Activated CD4-positive, CD25-positive, alpha-beta regulatory T cell treated with anti-CD3 and anti-CD28 coated beads, Interleukin-2, amount 50 U/mL, for 16 hours (primary cell): ENCODE measurements around the gene TRIM47.

Source experiments
- DNase-seq: peaks from one replicate; pipeline ENCODE4 v3.0.0-alpha.2; 2020; ENCODE audit warnings: low read depth, low spot score

TRIM47 gene

DNA sequence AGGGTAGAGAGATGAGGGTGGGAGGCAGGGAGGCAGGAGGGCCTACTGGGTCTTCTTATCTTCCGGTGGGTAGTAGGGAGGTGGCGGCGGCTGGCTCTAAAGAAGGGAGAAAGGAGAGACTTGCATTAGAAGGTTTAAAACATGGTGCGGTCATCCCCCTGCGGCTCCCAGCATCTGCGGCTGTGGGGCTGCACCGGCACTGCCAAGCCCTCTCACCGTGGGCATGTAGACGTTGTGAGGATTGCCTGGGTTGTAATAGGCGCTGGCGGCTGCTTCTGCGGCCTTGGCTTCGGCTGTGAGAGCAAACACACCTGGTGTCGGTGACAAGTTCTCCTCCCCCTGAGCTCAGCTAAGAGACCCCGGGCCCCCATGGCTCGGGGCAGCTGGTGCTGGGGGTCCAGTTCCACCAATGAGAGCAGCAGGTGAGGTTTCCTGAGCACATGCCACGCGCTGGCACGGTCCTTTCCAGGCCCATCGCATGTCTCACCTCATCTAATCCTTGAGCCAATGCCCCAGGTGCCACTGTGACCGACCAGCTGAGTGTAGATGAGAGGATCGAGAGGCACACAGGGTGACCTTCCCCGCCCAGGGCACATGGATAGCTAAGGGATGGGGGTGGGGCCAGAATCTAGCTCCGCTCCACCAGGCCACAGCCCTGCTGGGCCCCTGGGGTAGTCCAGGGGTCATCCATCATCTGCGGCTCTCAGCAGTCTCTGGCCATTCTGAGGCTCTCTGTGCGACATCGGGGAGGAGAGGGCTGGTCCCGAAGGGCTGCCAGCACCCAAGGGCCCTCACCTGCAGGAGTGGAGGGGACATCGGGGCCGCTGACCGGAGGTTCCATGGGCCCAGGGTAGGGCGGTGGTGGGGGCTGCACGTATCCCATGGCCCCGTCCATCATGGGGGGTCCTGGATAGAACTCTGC is 31.4 kb downstream of the TRIM47 start:
- DNase-seq, result no peak

DNA sequence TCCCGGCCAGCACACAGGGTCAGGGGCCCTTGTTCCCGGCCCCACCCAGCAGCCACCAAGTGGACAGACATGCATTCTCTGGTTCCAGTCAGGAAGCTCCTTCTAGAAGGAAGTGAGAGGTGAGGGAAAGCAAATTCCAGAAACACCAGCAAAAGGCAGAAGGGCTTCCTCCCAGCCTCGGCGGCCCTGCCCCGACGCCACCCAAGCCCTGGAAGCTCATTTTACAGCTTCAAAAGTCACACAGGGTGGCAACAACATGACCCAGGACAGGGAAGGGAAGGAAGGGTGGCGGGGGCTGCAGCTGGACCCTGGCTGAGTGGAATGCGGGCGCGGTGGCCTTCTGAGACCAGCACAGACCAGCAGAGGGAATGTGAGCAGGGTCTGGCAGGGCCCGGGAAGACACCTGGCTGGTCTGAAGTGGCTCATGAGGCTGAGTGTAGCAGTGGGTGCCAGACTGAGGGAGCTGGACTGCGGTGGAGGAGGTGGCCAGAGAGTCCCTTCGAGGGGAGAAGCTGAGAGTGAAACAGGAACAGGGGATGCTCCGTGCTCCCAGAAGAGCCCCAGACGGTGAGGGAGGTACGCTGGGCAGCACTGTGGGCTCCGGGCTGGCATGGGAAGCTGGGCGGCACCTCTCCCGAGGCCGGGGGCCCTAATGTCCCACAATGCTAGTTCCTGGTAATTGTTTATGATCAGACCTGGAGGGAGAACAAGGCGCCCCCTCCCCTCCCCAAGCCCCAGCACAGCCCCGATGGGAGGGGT is 32.3 kb downstream of the TRIM47 start:
- no peak for DNase-seq

DNA sequence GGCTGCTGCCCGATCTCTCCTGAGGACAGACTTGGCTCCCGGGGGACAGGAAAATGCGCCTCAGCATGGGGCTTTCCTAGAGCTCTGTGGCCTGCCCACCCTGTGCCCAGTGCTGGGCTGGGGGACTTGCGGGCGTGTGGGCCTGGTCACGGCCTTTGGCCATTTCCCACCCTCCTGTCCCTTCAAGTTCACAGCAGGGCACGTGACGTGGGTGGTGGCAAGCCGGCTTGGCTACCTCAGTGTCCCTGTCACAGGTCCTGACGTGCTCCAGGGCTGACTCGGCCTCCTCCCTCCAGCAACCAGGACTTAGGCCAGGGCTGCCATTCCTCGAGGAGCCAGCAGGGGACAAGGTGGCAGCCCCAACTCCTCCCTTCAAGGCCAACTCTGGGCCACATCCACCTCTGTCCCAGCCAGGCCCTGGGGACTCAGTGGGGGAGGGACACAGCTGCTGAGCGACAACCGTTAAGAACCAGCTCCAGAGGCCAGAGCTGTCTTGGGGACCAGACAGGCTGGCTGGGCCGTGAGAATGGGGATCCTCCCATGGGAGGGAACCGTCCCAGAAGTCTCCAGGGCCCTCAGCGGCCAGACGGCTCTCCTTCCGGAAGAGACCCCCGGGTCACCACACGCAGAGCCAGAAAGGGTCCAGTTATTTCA is 33.2 kb downstream of the TRIM47 start:
- no peak for DNase-seq

DNA sequence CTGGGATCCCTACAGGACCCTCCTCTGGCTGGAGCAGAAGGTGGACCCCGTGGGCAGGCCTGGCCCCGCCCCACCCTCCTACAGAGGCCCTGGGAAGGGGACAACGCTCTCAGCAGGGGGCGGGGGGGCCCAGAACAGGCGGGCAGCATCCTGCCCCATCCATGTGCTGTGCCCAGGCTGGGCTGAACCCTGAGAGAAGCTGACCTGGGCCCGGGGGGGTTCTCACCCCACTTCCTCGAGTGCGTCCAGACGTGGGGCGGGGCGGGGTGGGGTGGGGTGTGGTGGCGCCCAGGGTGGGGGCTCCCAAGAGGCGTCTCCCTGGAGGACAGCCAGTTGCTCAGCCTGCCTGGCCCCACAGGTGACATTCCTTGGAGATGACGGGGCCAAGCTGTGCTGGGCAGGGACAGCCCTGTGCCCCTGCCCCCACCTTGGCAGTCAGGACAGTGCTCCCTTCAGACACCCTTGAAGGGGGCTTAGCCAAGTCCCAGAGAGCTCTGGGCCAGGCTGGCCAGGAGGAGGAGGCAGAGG is 33.8 kb downstream of the TRIM47 start:
- DNase-seq, result no peak

DNA sequence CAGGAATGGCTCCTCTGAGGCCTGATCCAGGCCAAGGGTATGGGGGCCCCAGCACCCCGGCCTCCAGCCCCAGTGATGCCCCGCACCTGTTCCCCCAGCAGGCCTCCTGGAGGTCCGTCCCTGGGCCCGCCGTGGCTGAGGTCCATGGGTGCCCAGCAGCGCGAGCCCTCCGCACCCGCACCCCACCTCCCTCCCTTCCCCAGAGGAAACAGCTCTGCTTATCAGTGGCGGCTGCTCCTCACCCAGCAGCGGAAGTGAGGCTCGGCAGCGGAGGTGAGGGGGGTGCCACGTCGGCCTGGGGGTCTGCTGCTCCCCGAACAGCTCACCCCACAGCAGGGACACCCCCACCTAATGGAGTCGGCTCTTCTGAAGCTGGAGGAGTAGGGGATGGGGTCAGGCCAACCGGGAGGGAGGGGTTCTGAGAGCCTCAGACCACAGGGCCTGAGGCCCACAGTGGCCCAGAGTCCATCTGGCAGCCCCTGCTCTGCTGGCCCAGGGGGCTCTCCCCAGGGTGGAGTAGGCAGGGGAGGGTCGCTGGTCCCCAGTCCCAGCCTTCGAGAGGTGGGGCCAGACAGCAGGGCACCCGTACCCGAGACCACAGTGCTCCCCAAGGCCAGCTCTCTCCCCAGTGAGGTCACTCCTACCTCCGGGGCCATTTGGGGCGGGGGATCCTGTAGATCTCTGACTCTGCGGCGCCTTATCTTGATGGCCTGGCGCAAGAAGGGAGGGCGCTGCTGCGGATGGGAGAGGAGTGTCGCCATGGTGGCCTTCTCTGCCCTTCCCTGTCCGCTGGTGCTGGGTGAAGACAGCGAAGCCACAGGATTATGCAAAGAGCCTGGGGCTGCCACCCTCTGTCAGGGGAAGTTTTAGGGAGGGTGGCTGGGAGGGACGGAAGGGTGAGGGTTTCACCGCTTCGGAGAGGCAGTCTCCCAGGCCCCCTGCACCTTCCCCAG is 34.5 kb downstream of the TRIM47 start, which contains the start of gene UNC13D:
UNC13D (minus strand) TSS at position 828 of the 953 bp plus-strand sequence; CDS start at position 761, 67 bp downstream.
- no peak for DNase-seq

DNA sequence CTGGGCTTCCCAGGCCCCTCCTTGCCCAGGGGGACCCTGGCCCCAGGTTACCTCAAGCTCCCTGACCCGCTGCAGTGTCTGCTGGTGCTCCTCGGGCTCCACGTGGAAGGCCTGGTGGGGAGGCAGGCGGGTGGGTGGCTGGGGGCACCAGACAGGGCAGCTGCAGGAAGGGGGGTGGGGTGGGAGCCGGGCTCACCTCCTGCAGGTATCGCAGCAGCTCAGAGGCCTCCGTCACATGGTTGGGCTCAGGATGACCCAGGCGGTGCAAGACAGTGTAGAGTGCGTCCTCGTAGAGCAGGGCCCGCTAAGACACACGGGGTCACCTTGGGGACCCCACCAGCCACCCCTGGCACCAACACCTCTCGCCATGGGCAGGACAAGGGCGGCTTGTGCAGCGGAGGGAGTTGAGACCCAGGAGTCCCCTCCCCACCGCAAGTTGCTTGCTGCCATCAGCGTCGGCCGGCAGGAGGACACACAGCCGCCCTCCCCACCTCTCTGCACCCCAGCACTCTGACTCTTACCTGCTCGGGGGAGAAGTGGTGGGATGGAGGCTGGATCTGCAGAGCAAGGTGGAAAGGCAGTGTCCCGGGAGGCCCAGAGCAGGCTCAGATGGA is 35.3 kb downstream of the TRIM47 start:
- no peak for DNase-seq

DNA sequence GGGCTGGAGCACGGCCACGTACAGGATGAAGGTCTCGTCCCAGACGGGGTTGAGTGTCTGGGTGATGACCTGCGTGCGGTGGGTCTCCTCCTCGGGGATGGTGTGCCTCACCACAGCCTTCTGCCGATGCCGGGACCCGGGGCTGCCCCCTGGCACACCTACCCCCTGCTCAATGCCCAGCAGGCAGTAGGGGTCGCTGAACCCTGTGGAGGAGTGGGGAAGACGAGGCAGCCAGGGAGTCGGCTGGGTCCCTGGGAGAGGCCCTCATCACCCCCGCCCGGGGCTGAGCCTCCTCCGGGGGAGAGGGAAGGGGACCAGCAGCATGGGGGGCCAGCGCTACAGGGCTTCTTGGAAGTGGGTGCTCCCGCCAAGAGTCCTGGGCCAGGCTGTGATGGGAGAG is 36.0 kb downstream of the TRIM47 start:
- no peak for DNase-seq

DNA sequence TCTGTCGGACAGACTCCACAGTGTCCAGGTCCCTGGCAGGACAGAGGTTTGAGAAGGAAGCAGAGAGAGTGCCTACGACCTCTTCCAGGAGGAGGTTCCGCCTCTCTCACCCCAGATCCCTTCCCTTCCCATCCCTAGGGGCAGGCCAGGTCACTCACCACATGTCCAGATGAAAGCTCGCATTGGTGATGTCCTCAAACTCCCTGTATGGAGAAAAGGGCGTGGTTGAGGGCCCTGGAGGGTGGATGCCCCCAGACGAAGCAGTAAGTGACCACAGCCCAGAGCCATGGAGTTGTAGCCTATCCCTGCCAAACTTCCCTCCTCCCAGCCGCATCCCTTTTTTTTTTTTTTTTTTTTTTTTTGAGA is 37.6 kb downstream of the TRIM47 start:
- no peak for DNase-seq

DNA sequence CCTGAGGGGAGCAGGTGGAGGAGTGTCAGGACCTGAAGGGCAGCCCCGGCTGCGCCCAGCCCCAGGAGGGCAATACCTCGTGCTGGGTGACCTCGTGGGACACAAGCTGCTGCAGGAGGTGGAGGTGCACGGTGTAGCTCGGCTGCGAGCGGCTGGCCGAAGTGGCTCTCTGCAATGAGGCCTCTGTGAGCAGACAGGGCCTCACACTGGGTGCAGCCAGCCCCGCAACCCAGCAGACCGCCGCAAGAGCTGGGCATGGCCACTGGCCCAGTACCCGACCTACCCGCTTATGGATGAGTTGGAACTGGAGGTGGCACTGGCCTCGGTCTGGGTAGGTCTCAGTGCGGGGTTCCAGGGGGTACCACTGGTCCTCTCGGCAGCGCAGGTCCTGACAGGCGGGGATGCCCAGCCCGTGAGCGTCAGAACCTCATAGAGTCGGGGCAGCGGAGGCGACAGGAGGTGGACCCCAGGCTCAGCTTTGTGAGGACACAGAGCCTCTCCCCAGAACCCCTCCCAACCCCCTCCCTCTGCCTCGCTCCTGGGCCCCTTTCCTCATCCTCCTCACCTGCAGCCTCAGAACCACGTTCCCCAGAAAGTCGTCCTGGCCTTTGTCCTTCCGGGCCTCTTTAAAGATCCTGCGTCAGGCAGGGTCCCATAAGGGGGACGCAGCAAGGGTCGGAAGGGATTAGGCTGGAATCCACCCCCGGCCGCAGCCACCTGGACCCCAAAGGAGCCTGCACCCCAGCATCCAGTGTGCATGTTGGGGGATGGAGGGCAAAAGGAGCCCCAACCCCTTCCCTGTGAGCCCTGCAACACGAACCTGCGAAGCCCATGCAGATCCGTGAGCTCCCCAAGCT is 38.2 kb downstream of the TRIM47 start:
- DNase-seq, result no peak

DNA sequence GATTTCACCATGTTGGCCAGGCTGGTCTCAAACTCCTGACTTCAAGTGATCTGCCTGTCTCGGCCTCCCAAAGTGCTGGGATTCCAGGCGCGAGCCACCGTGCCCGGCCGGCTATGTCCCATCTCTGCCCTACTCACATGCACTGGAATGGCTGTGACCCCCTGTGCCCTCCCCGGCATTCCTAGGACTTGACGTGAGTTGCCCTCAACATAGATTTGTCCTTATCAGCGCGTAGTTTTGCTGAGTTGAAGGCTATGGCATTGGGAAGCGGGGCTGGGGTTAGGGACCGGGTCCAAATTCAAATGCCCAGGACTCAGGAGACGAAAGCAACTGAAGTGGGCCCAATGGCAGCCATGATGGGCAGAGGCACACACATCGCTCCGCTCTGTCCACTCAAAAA is 40.0 kb downstream of the TRIM47 start:
- no peak for DNase-seq

DNA sequence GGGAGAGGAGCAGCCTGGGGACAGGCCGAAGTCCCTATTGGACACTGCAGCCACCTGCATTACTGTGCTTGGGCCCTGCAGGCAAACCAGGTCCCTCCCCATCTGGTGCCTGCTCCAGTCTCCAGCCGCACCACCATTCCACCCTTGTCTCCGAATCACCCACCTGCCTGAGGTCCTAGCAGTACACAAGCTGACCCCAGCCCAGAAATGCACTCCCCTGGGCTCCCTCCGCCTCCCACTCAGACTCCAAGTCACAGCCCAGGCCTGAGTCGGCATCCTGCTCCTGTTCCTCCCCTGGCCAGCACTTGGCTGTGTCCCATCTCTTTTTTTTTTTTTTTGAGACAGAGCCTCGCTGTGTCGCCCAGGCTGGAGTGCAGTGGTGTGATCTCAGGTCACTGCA is 40.5 kb downstream of the TRIM47 start:
- DNase-seq, result no peak

DNA sequence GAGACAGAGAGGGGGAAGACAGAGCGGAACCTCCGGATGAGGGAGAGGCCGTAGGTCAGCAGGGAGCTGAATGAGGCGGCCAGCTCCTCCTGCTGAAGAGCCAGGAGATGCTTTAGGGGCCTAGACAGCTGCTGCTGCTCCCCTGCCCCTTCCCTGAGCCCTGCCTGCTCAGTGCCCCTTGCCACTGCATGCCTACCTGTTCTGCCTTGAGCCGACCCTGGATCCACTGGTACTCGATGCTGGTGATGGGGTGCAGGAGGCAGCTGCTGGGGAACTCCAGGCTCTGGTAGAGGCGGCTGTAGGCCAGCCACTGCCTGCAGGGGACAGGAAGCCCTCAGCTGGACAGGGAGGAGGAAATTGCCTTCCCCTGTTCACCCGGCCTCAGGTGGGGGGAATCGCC is 41.8 kb downstream of the TRIM47 start:
- no peak for DNase-seq

DNA sequence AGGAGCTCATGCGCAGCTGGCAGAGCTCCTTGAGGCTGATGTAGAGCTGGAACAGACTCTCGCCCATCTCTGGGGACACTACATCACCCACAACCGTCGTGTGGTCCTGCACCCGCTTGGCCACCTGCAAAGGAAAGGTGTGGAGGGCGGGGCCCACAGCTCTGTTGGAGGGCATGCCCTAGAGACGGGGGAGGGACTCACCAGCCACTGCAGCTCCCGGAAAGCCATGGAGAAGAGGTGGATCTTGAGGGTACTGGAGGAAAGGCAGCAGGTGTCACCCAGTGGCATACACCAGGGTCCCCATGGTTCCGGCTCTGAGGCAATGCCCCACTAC is 42.8 kb downstream of the TRIM47 start:
- no peak for DNase-seq

DNA sequence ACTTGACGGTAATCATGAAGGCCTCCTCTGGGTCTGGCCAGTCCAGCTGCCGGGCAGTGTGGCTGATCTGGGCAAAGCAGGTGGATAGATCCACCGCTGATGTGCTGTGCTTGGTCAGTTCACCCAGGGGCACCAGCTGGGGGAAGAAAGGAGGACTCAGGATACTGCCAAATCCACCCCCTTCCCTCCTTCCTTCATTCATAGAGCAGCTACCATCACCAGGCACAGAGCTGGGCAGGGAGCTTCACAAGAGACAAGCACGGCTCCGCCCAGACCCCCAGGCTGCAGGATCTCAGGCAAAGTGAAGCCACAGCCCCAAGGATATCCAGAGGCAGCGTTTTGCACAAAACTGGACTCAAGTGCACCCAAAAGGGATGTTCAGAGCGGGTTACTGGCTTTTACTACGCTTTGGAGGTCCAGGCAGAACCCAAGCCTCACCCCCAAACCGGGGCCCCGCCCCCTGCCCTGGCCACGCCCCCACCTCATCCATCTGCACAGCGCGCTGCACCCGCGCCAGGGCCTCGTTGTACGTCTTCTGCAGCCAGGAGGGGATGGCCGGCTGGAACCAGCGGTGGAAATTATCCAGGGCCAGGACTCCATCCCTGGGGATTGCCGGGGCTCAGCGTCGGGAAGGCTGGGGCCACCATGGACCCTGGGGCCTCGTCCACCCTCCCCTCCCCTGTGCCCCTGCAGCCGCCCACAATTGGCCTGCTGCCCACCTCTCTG is 43.3 kb downstream of the TRIM47 start:
- DNase-seq, result no peak

DNA sequence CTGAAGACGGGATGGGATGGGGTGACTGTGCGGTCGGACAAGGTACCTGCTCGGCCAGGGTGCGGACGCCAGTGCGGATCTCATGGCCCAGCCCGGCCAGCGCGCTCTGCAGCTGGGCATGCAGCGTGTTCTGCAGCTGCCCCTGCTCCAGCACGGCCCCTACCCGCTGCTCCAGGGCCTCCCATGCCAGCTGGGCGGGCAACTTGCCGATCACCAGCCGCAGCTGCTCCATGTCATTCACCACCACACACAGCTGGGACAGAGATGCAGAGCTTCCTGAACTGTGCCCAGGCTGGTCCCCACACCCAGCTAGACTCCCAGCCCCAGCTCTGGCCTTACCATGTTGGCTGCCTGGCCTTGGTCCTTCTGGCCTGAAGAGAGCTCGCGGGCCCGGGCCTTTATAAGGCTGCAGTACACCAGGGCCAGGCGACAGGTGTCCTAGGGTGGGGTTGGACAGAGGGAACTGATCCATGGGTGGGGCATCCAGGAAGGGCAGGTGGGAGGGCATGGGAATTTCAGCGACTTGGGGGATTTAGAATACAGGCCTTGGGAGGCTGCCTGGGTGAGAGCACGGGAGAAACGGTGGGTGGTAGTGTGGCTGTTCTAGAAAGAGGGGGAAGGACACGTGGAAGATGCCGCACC is 44.0 kb downstream of the TRIM47 start:
- DNase-seq, result no peak

DNA sequence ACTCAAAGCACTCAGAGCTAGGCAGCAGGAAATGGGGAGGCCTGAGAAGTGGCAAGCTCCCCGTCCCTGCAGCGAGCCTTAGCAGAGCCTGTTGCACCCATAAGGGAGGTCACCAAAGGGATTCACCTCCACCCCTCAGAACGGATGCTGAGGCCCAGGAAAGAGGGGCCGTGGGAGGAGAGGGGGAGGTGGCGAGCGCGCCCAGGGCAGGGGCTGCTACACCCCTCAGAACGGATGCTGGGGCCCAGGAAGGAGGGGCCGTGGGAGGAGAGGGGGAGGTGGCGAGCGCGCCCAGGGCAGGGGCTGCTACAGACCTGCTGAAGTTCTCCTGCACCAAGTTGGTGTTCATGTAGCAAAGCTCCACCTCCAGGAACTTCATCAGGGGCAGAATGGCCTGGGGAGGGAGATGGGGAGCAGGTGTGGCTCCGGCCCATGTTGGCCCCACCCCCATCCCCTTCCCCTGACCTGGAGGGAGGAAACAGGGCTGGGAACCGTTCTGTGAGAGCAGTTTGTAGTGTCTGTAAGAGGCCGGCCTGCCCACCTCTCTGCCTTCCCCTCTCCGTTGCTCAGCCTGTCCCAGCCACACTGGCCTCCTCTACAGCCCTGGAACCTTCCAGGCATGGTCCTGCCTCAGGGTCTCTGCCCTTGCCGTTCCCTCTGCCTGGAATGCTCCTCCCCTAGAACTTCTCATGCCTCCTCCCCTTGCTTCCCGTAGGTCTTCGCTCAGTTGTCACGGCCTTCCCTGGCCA is 45.6 kb downstream of the TRIM47 start:
- no peak for DNase-seq

DNA sequence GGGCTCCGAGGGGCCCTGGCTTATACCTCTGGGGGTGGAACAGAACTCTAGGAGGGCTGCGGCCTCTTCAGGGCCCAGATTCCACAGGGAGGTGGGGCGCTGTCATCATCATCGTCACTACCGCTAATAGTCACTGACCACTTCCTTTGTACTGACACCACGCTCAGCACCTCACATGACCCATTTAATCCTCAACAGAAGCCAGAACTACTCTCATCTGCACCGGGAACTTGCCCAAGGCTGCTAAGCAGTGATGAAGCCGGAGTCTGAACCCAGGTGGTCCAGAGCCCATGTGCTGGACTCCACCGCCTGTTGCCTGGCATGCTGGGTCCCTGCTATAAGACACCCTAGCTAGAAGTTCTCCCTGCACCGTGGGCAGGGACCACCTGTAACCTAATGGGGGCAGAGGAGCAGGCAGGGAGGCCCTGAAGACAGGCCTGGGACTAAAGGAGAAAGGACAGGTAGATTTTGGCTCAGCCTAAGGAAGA is 46.2 kb downstream of the TRIM47 start:
- DNase-seq, result no peak
